PC-9 (cell line): ENCODE data around the gene CDADC1.

Experiments used
- EZH2 ChIP-seq: fragments of 200-600 bp; sonication (generic); IDR thresholded peaks from 2 replicates; pipeline ENCODE4 v1.8.0; 2017; ENCODE audit warnings: antibody characterized with exemption, low read depth
- TF ChIP-seq, protein P1 (sequence below): fragments of 200-600 bp; sonication (generic); conservative IDR thresholded peaks from 2 replicates; pipeline ENCODE4 v1.6.1; 2017; ENCODE audit warnings: mixed run types, antibody characterized with exemption, mild to moderate bottlenecking, moderate library complexity

DNA sequence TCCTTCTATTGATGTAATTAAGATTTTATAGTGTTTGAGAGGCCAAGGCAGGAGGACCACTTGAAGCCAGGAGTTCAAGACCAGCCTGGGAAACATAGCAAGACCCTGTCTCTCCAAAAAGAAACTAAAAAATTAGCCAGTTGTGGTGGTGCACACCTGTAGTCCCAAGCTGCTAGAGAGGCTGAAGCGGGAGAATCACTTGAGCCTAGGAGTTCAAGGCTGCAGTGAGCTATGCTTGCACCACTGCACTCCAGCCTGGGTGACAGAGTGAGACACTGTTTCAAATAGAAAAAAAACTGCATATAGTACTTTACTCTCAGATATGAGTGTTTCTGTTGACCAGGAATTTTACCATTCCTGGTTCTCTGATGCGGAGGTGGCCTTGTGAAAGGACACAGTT lies 48.9 kb downstream of the CDADC1 start:
- TF ChIP-seq, protein P1, sequence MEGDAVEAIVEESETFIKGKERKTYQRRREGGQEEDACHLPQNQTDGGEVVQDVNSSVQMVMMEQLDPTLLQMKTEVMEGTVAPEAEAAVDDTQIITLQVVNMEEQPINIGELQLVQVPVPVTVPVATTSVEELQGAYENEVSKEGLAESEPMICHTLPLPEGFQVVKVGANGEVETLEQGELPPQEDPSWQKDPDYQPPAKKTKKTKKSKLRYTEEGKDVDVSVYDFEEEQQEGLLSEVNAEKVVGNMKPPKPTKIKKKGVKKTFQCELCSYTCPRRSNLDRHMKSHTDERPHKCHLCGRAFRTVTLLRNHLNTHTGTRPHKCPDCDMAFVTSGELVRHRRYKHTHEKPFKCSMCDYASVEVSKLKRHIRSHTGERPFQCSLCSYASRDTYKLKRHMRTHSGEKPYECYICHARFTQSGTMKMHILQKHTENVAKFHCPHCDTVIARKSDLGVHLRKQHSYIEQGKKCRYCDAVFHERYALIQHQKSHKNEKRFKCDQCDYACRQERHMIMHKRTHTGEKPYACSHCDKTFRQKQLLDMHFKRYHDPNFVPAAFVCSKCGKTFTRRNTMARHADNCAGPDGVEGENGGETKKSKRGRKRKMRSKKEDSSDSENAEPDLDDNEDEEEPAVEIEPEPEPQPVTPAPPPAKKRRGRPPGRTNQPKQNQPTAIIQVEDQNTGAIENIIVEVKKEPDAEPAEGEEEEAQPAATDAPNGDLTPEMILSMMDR, result no peak
- no peak for TF ChIP-seq EZH2
